Measurements from ENCODE around the gene PRR5L.

The PRR5L gene

GRCh38 chr11:36373016-36374010, 77.2 kb downstream of the PRR5L start:
- peak in 1 of 2 donors; percentile 68 for DNase-seq (ENCODE audit: low read depth in 2 of 2)
- TF ChIP-seq, protein P1, sequence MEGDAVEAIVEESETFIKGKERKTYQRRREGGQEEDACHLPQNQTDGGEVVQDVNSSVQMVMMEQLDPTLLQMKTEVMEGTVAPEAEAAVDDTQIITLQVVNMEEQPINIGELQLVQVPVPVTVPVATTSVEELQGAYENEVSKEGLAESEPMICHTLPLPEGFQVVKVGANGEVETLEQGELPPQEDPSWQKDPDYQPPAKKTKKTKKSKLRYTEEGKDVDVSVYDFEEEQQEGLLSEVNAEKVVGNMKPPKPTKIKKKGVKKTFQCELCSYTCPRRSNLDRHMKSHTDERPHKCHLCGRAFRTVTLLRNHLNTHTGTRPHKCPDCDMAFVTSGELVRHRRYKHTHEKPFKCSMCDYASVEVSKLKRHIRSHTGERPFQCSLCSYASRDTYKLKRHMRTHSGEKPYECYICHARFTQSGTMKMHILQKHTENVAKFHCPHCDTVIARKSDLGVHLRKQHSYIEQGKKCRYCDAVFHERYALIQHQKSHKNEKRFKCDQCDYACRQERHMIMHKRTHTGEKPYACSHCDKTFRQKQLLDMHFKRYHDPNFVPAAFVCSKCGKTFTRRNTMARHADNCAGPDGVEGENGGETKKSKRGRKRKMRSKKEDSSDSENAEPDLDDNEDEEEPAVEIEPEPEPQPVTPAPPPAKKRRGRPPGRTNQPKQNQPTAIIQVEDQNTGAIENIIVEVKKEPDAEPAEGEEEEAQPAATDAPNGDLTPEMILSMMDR (IDR thresholded peaks at IDR 0.05; ENCODE audit: low read depth, low read length), result no peak

DNA sequence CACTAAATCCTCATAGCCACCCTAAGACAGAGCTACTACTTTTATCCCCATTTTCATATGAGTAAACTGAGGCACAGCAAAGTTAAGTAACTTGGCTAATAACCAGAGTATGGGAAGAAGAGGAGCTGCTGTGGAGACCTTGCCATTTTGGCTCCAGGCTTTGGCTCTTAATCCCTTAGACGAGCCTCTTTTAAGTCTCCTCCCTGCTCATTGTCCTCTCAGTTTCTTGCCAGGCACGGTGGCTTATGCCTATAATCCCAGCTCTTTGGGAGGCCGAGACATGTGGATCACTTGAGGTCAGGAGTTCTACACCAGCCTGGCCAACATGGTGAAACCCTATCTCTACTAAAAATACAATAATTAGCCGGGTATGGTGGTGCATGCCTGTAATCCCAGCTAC, 78.6 kb downstream of the PRR5L start:
- TF ChIP-seq, protein P1 (IDR thresholded peaks at IDR 0.05; ENCODE audit: low read depth, low read length), result no peak
- no peak for DNase-seq (ENCODE audit: low read depth in 2 of 2)
- H3K4me3 ChIP-seq (replicated peaks in 1 of 2; ENCODE audit: low read depth in 2 of 2, low read length in 2 of 2), result no peak overlapping the region

More at GRCh38 chr11:36373016-36374010, 77.2 kb downstream of the PRR5L start:
- no peak overlapping the region for H3K4me3 ChIP-seq (replicated peaks in 1 of 2; ENCODE audit: low read depth in 2 of 2, low read length in 2 of 2)

DNA sequence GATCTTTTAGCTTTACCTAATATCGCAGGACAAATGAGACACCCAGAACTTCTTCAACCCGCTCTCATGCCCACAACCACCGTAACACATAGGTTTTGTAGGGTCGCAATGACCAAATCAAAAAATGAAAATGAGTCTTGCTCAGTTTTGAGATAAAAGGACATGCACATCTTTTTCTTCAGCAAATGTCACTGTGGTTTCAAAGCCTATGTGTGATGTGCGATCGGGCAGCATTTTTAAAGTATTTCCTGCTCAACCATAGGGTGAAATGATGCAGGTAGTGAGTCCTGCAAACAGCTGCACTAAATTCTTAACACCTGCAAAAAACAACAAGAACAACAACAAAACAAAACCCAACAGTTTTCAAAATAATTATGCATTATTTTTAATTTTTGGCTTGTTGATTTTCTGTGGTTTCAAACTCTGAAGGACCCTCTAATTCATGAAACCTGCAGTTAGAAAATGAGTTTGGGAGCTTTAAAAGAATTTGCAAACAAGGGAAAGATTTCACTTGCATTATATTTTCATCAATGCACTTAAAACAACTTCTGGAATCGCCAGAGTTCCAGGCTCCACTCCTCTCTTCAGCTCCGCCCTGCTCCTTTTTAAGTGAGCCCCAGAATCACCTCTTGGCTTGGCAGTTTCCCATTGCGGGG, 79.4 kb downstream of the PRR5L start:
- TF ChIP-seq, protein P1 (IDR thresholded peaks at IDR 0.05; ENCODE audit: low read depth, low read length), result no peak
- no peak for DNase-seq (ENCODE audit: low read depth in 2 of 2)
- peak overlapping the region; percentile 88 to 91 for H3K4me3 ChIP-seq (replicated peaks in 1 of 2; ENCODE audit: low read depth in 2 of 2, low read length in 2 of 2)

GRCh38 chr11:36376009-36376887, 80.2 kb downstream of the PRR5L start:
- H3K4me3 ChIP-seq (replicated peaks in 1 of 2; ENCODE audit: low read depth in 2 of 2, low read length in 2 of 2), result peak overlapping the region; percentile 88 to 91
- TF ChIP-seq, protein P1 (IDR thresholded peaks at IDR 0.05; ENCODE audit: low read depth, low read length), result no peak
- peak; percentile 46 to 50 for DNase-seq (ENCODE audit: low read depth in 2 of 2)

DNA sequence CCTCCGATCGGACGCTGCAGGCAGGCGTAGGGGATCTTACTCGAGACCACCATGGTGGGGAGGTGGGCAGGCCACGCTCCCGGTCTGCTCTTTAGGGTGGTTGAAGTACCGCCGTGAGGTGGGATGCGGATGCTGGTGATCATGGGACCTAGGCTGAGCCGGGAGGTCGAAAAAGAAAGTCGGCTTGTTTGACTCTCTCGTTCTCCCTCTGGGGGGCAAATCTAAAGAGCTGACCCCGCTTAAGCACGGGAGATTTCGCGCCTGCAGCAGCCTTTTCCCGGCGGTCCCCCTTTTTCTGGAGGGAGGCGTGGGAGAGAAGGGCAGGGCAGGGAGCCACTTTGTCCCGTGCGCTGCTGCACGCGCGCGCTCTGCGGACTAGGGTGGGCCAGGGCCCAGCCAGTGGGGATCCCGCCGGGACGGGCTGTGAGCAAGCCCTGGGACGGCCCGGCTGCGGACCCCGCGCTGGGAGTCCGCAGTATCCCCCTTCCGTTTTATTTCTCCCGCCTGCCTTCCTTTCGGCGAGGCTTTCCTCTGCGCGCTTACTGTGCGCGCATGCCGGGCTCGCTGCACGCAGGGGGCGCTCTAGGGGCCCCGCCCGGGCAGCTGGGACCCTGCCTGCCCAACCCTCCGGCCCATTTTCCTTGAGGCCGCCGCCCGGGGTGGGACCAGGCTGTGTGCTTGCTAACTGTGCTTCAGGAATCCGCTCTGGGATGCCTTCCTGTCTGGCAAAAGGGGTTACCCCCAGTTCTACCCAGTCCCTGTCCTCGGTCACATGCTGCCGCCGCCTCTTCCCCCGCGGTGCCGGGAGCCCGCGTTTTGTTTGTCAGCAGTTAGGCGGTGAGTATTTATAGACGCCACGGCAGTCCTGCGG, 81.0 kb downstream of the PRR5L start:
- H3K4me3 ChIP-seq (replicated peaks in 1 of 2; ENCODE audit: low read depth in 2 of 2, low read length in 2 of 2), result peak overlapping the region; percentile 88 to 91
- TF ChIP-seq, protein P1 (IDR thresholded peaks at IDR 0.05; ENCODE audit: low read depth, low read length), result peak; percentile 58
- peak; percentile 67 to 68 for DNase-seq (ENCODE audit: low read depth in 2 of 2)

Measured in cardiac fibroblast (primary cell).